HG03442 (cell line): Measurements from ENCODE around the gene SHPK.

Experiments
- ATAC-seq: cut with Tn5 transposase; IDR thresholded peaks from one replicate; pipeline ENCODE4 v1.9.1; 2021; ENCODE audit warnings: mild to moderate bottlenecking, moderate library complexity; ENCODE audit not compliant: unreplicated experiment

The SHPK gene

DNA sequence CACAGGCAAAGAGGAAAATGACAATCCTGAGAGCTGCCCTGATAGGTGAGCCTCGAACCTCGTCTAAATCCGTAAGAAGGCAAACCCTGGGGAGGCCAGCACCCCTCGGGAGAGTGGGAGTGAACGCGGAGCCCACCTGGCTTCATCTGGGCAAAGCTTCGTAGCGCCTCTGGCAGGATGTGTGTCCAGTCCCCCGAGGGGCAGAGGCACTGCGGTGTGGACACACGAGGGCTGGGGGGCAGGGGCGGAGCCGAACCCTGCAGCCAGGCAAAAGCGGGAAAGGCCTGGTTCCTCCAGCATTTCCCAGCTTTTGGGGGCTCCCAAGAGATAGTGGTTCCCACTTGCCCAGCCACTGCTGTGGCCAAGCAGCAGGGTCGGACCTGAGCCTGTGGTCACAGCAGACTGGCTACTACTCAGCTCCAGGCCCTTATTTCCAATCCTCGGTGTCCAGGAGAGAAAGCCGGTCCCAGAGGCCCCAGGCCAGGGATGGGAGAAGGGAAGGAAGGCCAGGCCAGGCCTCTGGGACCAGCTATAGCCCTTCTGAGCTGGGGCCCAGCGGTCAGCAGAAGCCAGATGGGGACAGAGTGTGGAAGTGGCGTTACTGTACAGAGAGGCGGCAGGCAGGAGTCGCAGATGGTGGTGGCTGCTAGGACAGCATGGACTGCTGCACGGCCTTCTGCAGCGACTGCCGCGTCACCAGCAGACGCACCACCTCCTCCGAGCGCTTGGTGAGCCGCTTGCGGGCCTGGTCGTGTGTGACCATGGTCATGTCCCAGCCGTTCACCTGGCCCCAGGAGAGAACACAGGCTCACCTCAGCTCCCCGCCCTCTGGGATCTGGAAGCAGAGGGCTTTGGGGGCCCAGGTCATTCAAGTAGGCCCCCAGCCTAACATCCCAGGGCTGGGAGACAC is 27.3 kb upstream of the SHPK start:
- ATAC-seq, result no peak

DNA sequence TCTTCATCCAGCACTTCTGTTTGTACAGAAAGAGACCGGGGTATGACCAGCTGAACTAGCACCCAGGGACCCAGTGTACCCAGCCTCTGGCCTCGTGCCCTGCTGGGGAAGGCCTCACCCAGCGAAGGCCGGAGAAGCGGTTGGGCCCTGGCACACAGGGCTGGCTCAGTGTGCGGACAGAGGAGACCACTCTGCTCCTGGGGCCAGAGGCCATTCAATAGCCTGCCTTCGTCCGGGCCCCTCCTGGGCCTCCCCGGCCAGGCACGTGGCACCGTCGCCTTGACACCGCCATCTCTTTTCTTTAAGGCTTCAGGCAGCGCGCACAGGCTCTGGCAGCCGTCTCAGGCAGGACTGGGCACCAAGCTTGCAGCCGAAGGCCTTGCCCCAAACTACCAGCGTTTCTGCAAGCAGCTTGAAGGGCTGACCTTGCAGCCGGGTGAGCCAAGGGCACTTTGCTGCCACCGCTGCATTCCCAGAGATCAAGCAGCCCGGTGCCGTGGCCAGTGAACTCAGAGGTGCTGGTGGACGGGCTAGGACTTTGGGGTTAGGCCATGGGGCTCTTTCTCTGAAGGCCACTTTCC is 24.4 kb upstream of the SHPK start:
- no peak for ATAC-seq

DNA sequence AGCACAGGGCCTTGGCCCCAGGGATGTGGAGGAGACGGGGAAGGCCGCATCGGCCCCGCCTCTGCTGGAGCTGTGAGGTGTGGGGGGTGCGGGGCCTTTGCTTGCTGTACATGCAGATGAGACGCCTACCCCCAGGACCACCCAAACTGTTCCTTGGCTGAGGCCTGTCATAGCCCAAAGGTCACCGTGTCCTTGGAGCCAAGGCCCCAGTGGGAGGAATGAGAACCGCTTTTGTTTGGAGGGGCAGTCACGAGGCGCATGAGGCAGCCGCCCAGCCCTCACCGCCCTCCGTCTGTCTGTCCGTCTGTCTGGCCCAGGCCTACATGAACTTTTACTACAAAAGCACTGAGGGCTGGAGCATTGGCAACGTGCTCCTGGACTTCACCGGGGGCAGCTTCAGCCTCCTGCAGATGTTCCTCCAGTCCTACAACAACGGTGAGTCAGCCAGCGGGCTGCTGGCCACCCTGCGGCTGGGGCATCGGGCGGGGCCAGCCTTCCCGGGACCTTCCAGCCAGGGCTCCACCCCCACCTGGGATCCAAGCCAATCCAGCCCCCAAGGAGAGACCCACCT is 23.6 kb upstream of the SHPK start:
- ATAC-seq, result no peak

DNA sequence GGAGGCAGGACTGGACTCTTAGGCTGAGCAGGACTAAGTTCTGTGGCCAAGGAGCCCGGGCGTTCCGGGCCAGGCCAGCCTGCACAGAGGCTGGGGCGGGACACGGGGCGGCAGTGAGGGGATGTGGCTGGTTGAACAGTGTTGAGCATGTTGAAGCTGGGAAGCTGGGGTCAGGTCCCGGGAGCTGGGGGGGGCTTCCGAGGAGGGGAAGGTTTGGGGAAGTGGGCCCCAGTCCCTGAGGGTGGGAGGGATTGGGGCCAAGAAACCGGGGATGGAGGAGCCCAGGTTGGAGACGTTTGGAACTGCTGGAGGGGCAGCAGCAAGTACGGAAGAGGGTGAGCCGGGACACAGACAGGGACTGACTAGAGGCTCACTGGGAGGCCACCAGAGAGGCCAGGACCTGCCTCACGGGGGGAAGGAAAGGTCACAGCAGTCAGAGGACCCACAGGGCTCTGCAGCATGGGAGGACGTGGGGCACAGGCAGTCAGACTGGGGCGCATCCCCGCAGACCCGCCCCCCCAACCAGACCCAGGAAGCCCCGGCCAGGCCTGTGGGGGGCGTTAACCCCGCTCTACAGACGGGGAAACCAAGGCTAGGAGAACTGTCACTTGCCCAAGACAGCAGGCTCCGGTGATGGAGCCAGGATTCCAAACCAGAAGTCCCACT is 22.9 kb upstream of the SHPK start:
- ATAC-seq, result no peak

GRCh38 chr17:3657874-3658783 is 22.1 kb upstream of the SHPK start:
- ATAC-seq, result no peak

DNA sequence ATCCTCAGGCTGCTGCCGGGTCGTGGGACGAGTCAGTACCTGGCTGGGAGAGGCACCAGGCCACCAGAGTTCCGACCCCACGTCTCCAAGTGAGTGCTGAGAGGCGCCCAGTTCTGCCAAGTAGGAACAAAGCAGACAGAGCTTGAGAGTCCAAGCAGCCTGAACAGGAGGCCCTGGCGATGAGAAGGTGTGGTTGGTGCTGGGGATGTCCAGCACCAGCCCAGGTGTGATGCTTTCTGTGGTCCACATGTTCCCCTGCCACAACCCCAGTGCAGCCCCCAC is 21.5 kb upstream of the SHPK start:
- ATAC-seq, result no peak

DNA sequence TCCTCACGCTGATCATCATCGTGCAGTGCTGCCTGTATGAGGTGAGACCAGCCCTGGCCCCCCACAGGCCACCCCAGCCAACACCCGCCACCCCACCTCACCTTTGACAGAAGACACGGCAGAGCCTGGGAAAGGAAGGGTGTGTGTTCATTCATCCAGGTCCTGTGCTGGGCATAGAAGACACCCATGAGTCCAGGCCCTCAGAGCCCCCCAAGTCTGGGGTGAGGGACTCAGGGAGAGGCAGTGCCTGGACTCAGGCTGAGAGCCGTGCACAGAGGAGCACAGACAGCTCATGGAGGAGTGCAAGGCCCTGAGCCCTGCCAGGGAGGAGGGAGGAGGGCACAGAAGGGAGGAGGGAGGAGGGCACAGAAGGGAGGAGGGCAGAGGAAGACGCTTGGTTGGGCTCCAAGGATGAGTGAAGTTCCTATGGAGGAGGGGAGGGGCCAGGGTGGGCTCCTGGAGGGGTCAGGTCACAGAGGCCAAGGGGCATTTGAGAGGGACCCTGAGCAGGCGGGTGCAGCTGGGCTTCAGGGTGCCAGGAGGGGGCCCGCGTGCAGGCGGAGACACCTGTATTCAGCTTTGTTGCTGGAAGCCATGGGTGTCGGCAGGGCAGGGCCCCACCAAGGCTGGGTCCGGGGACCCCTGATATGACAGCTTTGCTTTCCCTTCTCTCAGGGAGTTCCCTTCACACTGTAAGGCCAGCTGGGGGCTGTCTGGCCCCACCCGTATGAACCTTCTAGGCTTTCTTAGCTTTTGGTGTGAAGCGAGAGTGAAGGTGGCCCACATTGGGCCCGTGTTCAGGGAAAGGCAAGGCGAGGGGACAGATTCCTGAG is 20.9 kb upstream of the SHPK start:
- no peak for ATAC-seq

- ATAC-seq, result no peak
Observed at GRCh38 chr17:3656353-3656752, 20.3 kb upstream of the SHPK start.

DNA sequence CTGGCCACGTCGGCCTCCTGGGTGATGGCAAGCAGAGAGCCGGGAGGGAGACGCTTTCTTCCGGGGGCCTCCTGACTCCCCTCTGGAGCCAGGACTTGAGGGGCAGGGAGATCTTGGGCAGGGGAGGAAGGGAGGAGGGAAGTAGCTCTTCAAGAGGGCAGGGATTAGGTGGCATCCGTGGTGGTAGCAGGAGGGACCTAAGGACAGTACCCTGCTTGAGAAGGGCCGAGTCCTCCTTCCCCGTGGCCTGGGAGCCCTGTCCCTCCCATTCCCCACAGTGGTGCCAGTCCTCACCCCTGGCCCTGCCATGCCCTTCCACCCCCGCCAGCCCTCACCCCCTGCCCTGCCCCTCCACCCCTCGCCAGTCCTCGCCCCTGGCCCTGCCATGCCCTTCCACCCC is 19.7 kb upstream of the SHPK start:
- no peak for ATAC-seq

DNA sequence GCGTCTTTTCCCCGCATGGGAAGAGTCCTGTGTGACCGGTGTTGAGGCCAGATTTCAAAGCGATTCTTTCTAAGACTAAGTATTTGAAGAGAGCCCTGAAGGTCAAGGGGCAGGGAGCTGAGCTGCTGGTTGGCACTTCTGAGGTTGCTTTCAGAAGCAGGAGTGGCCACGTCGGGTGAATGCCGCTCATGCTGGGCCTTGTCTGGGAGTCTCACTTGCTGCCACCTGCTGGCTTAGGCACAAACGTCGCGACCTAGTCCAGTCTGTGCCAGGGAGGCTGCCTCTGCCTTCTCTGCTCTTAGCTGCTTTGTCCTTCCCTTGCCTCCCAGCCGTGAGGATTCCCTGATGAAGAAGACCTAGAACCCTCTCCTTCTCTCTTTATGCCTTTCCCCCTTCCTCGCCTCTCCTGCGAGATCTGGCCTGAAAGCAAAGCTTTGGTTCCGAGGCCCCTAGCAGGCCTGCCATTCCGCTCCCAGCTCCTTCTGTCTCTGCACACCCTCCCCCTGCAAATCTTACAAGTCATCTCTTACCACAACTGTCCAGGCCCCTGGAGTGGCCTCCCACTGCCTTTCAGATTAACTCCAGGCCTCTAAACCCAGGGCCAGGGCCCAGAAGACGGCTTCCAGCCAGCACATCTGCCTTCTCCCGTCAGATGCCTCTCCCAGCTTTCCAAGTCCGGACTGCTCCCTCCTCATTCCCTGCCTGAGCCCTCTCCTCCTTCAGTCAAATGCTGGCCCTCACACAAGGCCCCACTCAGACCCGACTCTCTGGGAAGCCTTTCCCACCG is 11.9 kb upstream of the SHPK start:
- no peak for ATAC-seq

DNA sequence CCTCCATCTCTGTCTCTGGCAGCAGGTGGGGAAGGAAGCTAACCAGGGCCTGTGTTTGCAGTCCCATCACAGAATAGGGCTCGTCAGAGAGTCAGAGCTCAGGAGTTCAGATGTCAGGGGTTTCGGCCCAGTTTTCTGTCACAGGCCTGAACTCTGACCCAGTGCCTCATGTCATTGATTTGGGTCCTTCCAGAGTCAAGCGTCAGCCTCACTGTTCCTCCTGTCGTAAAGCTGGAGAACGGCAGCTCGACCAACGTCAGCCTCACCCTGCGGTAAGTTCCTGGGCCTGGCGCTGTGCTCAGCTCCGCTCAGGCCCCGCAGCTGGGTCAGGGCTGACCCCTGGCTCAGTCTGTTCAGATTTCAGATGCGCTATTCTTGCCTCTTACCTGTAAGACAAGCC is 11.2 kb upstream of the SHPK start:
- no peak for ATAC-seq

- no peak for ATAC-seq
Observed at GRCh38 chr17:3645310-3645709, 9.3 kb upstream of the SHPK start.

GRCh38 chr17:3643889-3644349 is 7.9 kb upstream of the SHPK start:
- ATAC-seq, result no peak

- no peak for ATAC-seq
Observed at GRCh38 chr17:3641717-3642486, 5.9 kb upstream of the SHPK start.

- ATAC-seq, result no peak
Observed at GRCh38 chr17:3641014-3641413, 5.0 kb upstream of the SHPK start.

DNA sequence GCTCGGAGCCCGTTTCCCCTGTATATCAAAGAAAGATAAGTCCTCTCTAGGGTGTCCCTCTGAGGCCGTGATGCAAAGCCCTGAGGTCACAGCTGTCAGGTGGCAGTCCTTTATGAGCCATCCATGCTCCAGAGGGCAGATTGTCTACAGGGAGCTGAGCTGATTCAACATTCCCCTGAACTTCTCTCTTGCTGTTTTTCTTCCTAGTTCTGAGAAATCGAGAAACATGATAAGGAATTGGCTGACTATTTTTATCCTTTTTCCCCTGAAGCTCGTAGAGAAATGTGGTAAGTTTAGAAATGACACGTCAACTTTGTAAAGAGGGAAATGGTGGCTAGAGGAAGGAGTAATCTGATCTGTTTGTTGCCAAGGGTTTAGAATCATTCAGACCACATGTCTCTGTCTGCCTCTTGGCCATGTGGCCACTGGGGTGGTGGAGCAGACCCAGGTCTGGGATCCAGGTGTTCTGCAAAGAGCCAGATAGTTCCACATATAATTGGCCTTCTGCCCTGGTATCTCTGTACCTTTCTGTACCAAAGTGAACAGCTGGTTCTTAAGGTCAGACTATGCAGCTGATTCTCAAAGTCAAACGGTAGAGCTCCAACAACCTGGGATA is 4.0 kb upstream of the SHPK start:
- ATAC-seq, result no peak

DNA sequence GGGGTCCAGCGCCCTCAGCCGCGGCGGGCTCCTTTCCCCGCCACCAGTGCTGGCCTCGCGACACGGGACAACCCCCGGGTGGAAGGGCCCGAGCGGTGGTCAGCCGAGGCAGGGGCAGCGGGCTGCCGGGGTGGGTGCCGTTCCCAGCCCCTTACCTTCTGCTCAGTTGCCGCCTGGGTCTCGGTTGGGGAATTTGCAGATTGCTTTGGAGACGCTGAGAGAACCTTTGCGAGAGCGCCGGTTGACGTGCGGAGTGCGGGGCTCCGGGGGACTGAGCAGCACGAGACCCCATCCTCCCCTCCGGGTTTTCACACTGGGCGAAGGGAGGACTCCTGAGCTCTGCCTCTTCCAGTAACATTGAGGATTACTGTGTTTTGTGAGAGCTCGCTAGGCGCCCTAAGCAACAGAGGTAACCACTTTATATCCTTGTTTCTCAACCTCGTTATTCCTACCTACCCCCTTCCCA is 891 bp upstream of the SHPK start:
- peak; percentile 12 for ATAC-seq
